PFSK-1 (cell line): ENCODE data around the gene PA2G4.

Source experiments
- FOXP2 ChIP-seq: optimal IDR thresholded peaks from 2 replicates; pipeline ENCODE3; 2011; ENCODE audit warnings: borderline replicate concordance, control low read depth, inconsistent platforms; ENCODE audit not compliant: insufficient read depth; ENCODE audit errors: extremely low read length, extremely low read depth
- POLR2AphosphoS5 ChIP-seq: IDR thresholded peaks from 2 replicates; pipeline ENCODE4 v1.6.1; 2012; ENCODE audit warnings: low read depth, mild to moderate bottlenecking, control low read depth, low read length, moderate library complexity
- SIN3A ChIP-seq: IDR thresholded peaks from 2 replicates; pipeline ENCODE4 v1.6.1; 2012; ENCODE audit warnings: mild to moderate bottlenecking, low read length, moderate library complexity, borderline replicate concordance; ENCODE audit not compliant: insufficient read depth
- TAF1 ChIP-seq: IDR thresholded peaks from 2 replicates; pipeline ENCODE4 v1.6.1; 2012; ENCODE audit warnings: low read length, control low read depth, borderline replicate concordance; ENCODE audit not compliant: insufficient read depth
- TF ChIP-seq, protein P1 (sequence below), 2 experiments: IDR thresholded peaks; 2 replicates each; pipeline versions ENCODE4 v1.6.1 to v1.8.0; 2011 to 2012; ENCODE audit warnings: low read depth in 2 of 2, low read length in 2 of 2, control low read depth in 1 of 2, inconsistent platforms in 1 of 2, mild to moderate bottlenecking in 1 of 2, moderate library complexity in 1 of 2; ENCODE audit not compliant: insufficient read depth in 1 of 2

DNA sequence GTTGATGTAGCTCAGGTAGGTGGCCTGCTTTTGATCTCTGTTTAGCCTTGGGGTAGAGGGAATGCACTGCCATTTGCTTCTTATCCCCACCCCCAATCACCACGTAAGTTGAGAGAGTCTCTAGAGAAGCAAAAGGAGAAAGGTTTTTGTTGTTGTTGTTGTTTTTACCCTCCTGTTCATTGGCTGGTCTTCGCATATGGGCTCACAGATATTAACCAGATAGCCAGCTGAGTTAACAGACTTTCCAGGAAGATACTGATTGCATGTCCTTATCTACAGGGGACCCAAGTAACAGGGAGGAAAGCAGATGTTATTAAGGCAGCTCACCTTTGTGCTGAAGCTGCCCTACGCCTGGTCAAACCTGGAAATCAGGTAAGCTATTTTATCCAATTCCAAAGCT, 2.9 kb downstream of the PA2G4 start:
- TF ChIP-seq POLR2AphosphoS5: no peak
- TF ChIP-seq, protein P1, sequence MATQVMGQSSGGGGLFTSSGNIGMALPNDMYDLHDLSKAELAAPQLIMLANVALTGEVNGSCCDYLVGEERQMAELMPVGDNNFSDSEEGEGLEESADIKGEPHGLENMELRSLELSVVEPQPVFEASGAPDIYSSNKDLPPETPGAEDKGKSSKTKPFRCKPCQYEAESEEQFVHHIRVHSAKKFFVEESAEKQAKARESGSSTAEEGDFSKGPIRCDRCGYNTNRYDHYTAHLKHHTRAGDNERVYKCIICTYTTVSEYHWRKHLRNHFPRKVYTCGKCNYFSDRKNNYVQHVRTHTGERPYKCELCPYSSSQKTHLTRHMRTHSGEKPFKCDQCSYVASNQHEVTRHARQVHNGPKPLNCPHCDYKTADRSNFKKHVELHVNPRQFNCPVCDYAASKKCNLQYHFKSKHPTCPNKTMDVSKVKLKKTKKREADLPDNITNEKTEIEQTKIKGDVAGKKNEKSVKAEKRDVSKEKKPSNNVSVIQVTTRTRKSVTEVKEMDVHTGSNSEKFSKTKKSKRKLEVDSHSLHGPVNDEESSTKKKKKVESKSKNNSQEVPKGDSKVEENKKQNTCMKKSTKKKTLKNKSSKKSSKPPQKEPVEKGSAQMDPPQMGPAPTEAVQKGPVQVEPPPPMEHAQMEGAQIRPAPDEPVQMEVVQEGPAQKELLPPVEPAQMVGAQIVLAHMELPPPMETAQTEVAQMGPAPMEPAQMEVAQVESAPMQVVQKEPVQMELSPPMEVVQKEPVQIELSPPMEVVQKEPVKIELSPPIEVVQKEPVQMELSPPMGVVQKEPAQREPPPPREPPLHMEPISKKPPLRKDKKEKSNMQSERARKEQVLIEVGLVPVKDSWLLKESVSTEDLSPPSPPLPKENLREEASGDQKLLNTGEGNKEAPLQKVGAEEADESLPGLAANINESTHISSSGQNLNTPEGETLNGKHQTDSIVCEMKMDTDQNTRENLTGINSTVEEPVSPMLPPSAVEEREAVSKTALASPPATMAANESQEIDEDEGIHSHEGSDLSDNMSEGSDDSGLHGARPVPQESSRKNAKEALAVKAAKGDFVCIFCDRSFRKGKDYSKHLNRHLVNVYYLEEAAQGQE (IDR thresholded peaks at IDR 0.05; ENCODE audit: insufficient read depth in 1 of 2, low read depth in 2 of 2, low read length in 2 of 2): no peak
- no peak for TF ChIP-seq SIN3A
- TF ChIP-seq TAF1: no peak
- no peak for TF ChIP-seq FOXP2
